Stomach (tissue), 4 donors: ENCODE measurements around the gene COMP.

Experiments used
- CTCF ChIP-seq, 7 experiments: fragments of 450-650 bp in 4 of 7; fragments of 200-600 bp in 3 of 7; sonication (generic) in 3 of 7; IDR thresholded peaks; one replicate each; pipeline ENCODE4 v1.5.1; 2016 to 2019; ENCODE audit warnings: antibody characterized with exemption in 7 of 7, control low read depth in 2 of 7, mild to moderate bottlenecking in 1 of 7
- POLR2A ChIP-seq, 4 donors: fragments of 450-650 bp; IDR thresholded peaks; one replicate each; pipeline ENCODE4 v1.6.1; 2016; ENCODE audit warnings: antibody characterized with exemption in 4 of 4, control low read depth in 2 of 4, mild to moderate bottlenecking in 1 of 4, moderate library complexity in 1 of 4

GRCh38 chr19:18733196-18733647 lies 57.9 kb downstream of the COMP start:
- TF ChIP-seq POLR2A (IDR thresholded peaks at IDR 0.05), result no peak
- no peak for TF ChIP-seq CTCF (IDR thresholded peaks at IDR 0.05)
